Liver (tissue), 9 donors: ENCODE measurements around the gene GMDS. TPM values are rescaled to one million over a fixed set of nuclear protein-coding genes. Genes with fewer than 3 reads are reported as not detected.

Experiments used
- DNase-seq: peaks from one replicate; pipeline ENCODE4 v3.0.0-alpha.2; 2017; ENCODE audit warnings: low spot score
- H3K27ac ChIP-seq, 2 donors: one replicate each; pipeline ENCODE4 v1.7.0; 2013; ENCODE audit warnings: inconsistent platforms in 2 of 2, low read length in 2 of 2, control low read depth in 1 of 2, low read depth in 1 of 2, mild to moderate bottlenecking in 1 of 2
- H3K27me3 ChIP-seq, 4 donors: one replicate each; pipeline versions ENCODE4 v1.6.1 to v1.7.0; 2013; ENCODE audit warnings: low read length in 3 of 4, inconsistent platforms in 1 of 4, mild to moderate bottlenecking in 1 of 4, moderate library complexity in 1 of 4; ENCODE audit not compliant: control insufficient read depth in 4 of 4, insufficient read depth in 4 of 4
- H3K36me3 ChIP-seq, 4 donors: one replicate each; pipeline versions ENCODE4 v1.6.1 to v1.7.0; 2013; ENCODE audit warnings: low read length in 3 of 4, mild to moderate bottlenecking in 3 of 4, low read depth in 1 of 4, moderate library complexity in 1 of 4; ENCODE audit not compliant: control insufficient read depth in 4 of 4, insufficient read depth in 3 of 4
- H3K4me1 ChIP-seq, 4 donors: one replicate each; pipeline versions ENCODE4 v1.6.1 to v1.7.0; 2013; ENCODE audit warnings: low read length in 3 of 4, mild to moderate bottlenecking in 3 of 4, moderate library complexity in 1 of 4; ENCODE audit not compliant: control insufficient read depth in 4 of 4, insufficient read depth in 4 of 4
- H3K4me3 ChIP-seq, 3 donors: one replicate each; pipeline versions ENCODE4 v1.6.1 to v1.7.0; 2013; ENCODE audit warnings: low read length in 3 of 3, control low read depth in 1 of 3, low read depth in 1 of 3, mild to moderate bottlenecking in 1 of 3
- H3K9ac ChIP-seq, 2 donors: one replicate each; pipeline ENCODE4 v1.7.0; 2013; ENCODE audit warnings: low read length in 2 of 2, mild to moderate bottlenecking in 2 of 2, moderate library complexity in 2 of 2, control low read depth in 1 of 2, low read depth in 1 of 2
- H3K9me3 ChIP-seq, 4 donors: one replicate each; pipeline versions ENCODE4 v1.6.1 to v1.7.0; 2013; ENCODE audit warnings: low read length in 3 of 4; ENCODE audit not compliant: control insufficient read depth in 4 of 4
- ATF3 ChIP-seq: IDR thresholded peaks from 2 replicates; pipeline ENCODE4 v1.6.1; 2016; ENCODE audit warnings: antibody characterized with exemption
- EGR1 ChIP-seq, 2 donors: IDR thresholded peaks; 2 replicates each; pipeline ENCODE4 v1.6.1; 2016 to 2018; ENCODE audit warnings: antibody characterized with exemption in 2 of 2, low read depth in 2 of 2
- FOXA1 ChIP-seq: IDR thresholded peaks from 2 replicates; pipeline ENCODE4 v1.6.1; 2016; ENCODE audit warnings: antibody characterized with exemption
- FOXA2 ChIP-seq: IDR thresholded peaks from 2 replicates; pipeline ENCODE4 v1.6.1; 2016; ENCODE audit warnings: antibody characterized with exemption
- HNF4A ChIP-seq, 2 donors: conservative IDR thresholded peaks; 2 replicates each; pipeline ENCODE4 v1.6.1; 2016; ENCODE audit warnings: antibody characterized with exemption in 2 of 2, mild to moderate bottlenecking in 2 of 2
- HNF4G ChIP-seq: IDR thresholded peaks from 2 replicates; pipeline ENCODE4 v1.6.1; 2016; ENCODE audit warnings: antibody characterized with exemption
- JUND ChIP-seq, 2 donors: IDR thresholded peaks; 2 replicates each; pipeline ENCODE4 v1.6.1; 2016; ENCODE audit warnings: antibody characterized with exemption in 2 of 2
- MAX ChIP-seq: IDR thresholded peaks from 2 replicates; pipeline ENCODE4 v1.6.1; 2016; ENCODE audit warnings: antibody characterized with exemption
- RAD21 ChIP-seq, 2 donors: IDR thresholded peaks; 2 replicates each; pipeline ENCODE4 v1.6.1; 2016; ENCODE audit warnings: antibody characterized with exemption in 2 of 2, mild to moderate bottlenecking in 2 of 2
- RXRA ChIP-seq, 2 donors: IDR thresholded peaks; 2 replicates each; pipeline ENCODE4 v1.6.1; 2017 to 2018; ENCODE audit warnings: antibody characterized with exemption in 2 of 2, mild to moderate bottlenecking in 1 of 2
- YY1 ChIP-seq: IDR thresholded peaks from 2 replicates; pipeline ENCODE4 v1.6.1; 2016; ENCODE audit warnings: antibody characterized with exemption, mild to moderate bottlenecking
- WGBS: extraction: QIAGEN DNeasy Blood & Tissue Kit; methylation state at CpG from one replicate; pipeline ENCODE4 v1.1.7; 2013; 5-methylcytosine and 5-hydroxymethylcytosine counted together
- polyA plus RNA-seq, 2 donors: library from polyadenylated mRNA; stranded (reverse) in 1 of 2; unstranded in 1 of 2; fragments of 200-250 nt in 1 of 2; fragments of >200 nt in 1 of 2; fragmentation: Nextera tagmentation in 1 of 2; extraction: Ambion mirVana in 1 of 2; gene quantifications; one replicate each; pipeline versions ENCODE4 v1.2.1 to v1.2.3, GENCODE V29; 2013 to 2015
- total RNA-seq, 2 donors: library from RNA; depleted of rRNA; stranded (reverse); fragments of >200 nt; gene quantifications; one replicate each; pipeline ENCODE4 v1.2.3, GENCODE V29; 2014
- TF ChIP-seq, protein P1 (sequence below): IDR thresholded peaks from 2 replicates; pipeline ENCODE4 v1.6.1; 2016; ENCODE audit warnings: antibody characterized with exemption, mild to moderate bottlenecking
- TF ChIP-seq, protein P2 (sequence below): fragments of 150-350 bp; IDR thresholded peaks from 2 replicates; pipeline ENCODE4 v1.5.1; 2017; ENCODE audit warnings: improper control_type of control experiment, low read depth, low read length; ENCODE audit not compliant: missing input control
- donor health status: healthy.
- donor health status: healthy.
- donor health status: healthy.
- donor health status: healthy.
- donor health status: healthy.

Gene GMDS
- total and polyA plus RNA-seq, 4 donors: 3.5 to 15.6 (median 13.0) TPM

GRCh38 chr6:1767481-1768246 is 477.7 kb downstream of the GMDS start:
- Histone ChIP-seq H3K9ac (no peak overlapping the region), H3K36me3 (no peaks in the 10 kb centered on the region), H3K4me3 (no peak overlapping the region), H3K27me3 (no peaks in the 10 kb centered on the region), H3K4me1 (no peaks in the 10 kb centered on the region), H3K9me3 (no peaks in the 10 kb centered on the region), H3K27ac (no peak overlapping the region)
- TF ChIP-seq RXRA (IDR thresholded peaks at IDR 0.05) (no peak), FOXA2 (no peak), ATF3 (no peak), EGR1 (IDR thresholded peaks at IDR 0.05; ENCODE audit: low read depth in 2 of 2) (no peak), FOXA1 (no peak), RAD21 (IDR thresholded peaks at IDR 0.05) (no peak), YY1 (no peak), HNF4A (conservative IDR thresholded peaks at IDR 0.05) (no peak), MAX (no peak), HNF4G (no peak)
- TF ChIP-seq, protein P1, sequence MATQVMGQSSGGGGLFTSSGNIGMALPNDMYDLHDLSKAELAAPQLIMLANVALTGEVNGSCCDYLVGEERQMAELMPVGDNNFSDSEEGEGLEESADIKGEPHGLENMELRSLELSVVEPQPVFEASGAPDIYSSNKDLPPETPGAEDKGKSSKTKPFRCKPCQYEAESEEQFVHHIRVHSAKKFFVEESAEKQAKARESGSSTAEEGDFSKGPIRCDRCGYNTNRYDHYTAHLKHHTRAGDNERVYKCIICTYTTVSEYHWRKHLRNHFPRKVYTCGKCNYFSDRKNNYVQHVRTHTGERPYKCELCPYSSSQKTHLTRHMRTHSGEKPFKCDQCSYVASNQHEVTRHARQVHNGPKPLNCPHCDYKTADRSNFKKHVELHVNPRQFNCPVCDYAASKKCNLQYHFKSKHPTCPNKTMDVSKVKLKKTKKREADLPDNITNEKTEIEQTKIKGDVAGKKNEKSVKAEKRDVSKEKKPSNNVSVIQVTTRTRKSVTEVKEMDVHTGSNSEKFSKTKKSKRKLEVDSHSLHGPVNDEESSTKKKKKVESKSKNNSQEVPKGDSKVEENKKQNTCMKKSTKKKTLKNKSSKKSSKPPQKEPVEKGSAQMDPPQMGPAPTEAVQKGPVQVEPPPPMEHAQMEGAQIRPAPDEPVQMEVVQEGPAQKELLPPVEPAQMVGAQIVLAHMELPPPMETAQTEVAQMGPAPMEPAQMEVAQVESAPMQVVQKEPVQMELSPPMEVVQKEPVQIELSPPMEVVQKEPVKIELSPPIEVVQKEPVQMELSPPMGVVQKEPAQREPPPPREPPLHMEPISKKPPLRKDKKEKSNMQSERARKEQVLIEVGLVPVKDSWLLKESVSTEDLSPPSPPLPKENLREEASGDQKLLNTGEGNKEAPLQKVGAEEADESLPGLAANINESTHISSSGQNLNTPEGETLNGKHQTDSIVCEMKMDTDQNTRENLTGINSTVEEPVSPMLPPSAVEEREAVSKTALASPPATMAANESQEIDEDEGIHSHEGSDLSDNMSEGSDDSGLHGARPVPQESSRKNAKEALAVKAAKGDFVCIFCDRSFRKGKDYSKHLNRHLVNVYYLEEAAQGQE: no peak
- TF ChIP-seq, protein P2, sequence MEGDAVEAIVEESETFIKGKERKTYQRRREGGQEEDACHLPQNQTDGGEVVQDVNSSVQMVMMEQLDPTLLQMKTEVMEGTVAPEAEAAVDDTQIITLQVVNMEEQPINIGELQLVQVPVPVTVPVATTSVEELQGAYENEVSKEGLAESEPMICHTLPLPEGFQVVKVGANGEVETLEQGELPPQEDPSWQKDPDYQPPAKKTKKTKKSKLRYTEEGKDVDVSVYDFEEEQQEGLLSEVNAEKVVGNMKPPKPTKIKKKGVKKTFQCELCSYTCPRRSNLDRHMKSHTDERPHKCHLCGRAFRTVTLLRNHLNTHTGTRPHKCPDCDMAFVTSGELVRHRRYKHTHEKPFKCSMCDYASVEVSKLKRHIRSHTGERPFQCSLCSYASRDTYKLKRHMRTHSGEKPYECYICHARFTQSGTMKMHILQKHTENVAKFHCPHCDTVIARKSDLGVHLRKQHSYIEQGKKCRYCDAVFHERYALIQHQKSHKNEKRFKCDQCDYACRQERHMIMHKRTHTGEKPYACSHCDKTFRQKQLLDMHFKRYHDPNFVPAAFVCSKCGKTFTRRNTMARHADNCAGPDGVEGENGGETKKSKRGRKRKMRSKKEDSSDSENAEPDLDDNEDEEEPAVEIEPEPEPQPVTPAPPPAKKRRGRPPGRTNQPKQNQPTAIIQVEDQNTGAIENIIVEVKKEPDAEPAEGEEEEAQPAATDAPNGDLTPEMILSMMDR: no peak
- DNase-seq: no peak
- WGBS: 79% methylated on average over 7 of the region's 7 CpGs

GRCh38 chr6:1766654-1767053 is 478.8 kb downstream of the GMDS start:
- no peaks in the 10 kb centered on the region for H3K4me1 ChIP-seq
- no peak overlapping the region for H3K27ac ChIP-seq
- H3K9ac ChIP-seq: no peak overlapping the region
- H3K27me3 ChIP-seq: no peaks in the 10 kb centered on the region
- H3K9me3 ChIP-seq: no peaks in the 10 kb centered on the region
- no peak for DNase-seq
- TF ChIP-seq HNF4G: no peak
- TF ChIP-seq, protein P2: no peak
- no peak for TF ChIP-seq JUND (IDR thresholded peaks at IDR 0.05)
- no peak for TF ChIP-seq MAX
- TF ChIP-seq, protein P1: no peak
- TF ChIP-seq FOXA1: no peak
- no peak overlapping the region for H3K4me3 ChIP-seq
- no peaks in the 10 kb centered on the region for H3K36me3 ChIP-seq
- 78% methylated on average over 8 of the region's 8 CpGs for WGBS
